ENCODE data around the gene DNAL1.

The DNAL1 gene

DNA sequence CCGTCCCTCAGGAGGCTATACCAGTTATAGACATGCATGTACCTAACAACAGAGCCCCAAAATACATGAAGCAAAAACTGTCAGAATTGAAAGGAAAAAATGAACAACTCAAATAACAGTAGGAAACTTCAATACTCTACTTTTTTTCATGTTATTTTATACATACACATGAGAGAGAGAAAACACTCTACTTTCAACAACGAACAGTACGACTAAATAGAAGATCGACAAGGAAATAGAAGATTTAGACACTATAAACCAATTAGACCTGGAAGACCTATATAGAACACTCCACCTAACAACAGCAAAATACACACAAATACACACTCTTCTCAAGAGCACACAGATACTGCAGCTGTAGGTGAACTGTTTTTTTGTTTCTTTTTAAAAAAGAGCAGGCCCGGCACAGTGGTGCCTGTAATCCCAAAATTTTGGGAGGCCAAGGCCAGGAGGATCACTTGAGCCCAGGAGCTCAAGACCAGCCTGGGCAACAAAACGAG, 104.1 kb downstream of the DNAL1 start:
- H3K4me3 ChIP-seq (ENCODE audit: low read depth, low read length): no peak overlapping the region
- TF ChIP-seq CTCF (IDR thresholded peaks at IDR 0.05; ENCODE audit: borderline replicate concordance, insufficient read depth, low read depth, low read length): no peak

GRCh38 chr14:73749706-73750530, 105.1 kb downstream of the DNAL1 start:
- TF ChIP-seq CTCF (IDR thresholded peaks at IDR 0.05; ENCODE audit: borderline replicate concordance, insufficient read depth, low read depth, low read length): no peak
- H3K4me3 ChIP-seq (ENCODE audit: low read depth, low read length): no peak overlapping the region

DNA sequence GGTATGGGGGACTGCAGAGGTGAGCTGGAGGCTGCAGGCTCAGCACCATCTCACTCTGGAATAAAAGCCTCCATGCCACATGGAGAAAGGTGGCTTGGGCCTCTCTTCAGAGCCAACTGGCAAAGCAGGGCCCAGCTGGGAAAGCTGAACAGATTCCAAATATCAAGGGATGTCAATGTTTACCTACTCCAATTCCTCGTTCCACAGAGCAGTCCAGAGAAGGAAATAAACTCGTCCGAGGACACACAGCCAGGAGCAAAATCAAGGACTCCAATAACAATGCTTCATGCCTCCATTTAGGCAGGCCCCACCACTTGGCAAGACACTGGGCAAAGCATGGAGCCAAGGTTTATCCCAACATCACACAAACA, 105.7 kb downstream of the DNAL1 start:
- no peak overlapping the region for H3K4me3 ChIP-seq (ENCODE audit: low read depth, low read length)
- TF ChIP-seq CTCF (IDR thresholded peaks at IDR 0.05; ENCODE audit: borderline replicate concordance, insufficient read depth, low read depth, low read length): no peak

GRCh38 chr14:73751157-73751691, 106.4 kb downstream of the DNAL1 start:
- H3K4me3 ChIP-seq (ENCODE audit: low read depth, low read length): peak overlapping the region; percentile 1
- TF ChIP-seq CTCF (IDR thresholded peaks at IDR 0.05; ENCODE audit: borderline replicate concordance, insufficient read depth, low read depth, low read length): no peak

DNA sequence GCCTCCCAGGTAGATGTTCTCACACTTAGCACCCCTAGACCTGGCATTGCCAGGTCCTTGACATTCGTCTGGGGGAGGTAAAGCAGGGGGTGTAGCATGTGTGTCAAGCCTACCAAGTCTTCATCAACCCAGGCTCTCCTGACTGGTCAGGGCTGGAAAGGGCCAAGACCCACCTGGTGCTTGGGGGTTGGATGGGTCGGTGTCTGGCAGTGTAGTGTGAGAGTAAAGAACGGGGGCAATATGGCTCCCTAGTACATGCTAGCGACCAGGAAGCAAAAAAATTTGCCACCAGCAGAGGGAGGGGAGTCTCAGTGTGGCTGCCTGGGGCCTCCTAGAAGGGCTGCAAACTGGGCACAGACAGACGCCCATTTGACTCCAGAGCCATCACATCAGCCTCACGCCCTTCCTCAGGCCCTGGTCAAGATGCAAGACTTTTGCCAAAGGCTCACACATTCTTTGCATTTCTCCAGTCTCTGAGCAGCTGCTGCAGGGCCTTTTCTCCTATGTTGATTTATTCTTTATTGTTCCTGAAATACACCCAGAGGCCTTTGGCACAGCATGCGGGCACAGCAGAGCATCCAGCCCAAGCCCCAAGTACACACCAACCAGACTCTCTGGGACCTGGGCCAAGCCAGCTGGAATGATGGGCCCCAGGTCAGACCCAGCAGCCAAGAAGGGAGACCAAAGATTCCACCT, 107.7 kb downstream of the DNAL1 start:
- H3K4me3 ChIP-seq (ENCODE audit: low read depth, low read length): peak overlapping the region; percentile 39
- TF ChIP-seq CTCF (IDR thresholded peaks at IDR 0.05; ENCODE audit: borderline replicate concordance, insufficient read depth, low read depth, low read length): peak; percentile 47; the same call in 1 of the 2 replicates
